ENCODE data around the gene TLE4. TPM values are rescaled to one million over a fixed set of nuclear protein-coding genes. Genes with fewer than 3 reads are reported as not detected.
A peak's percentile ranks its signal among the peaks of the same experiment; 100 is the strongest.

Gene TLE4
- total RNA-seq, 4 donors from 2014 or later: 30.5 to 66.2 (median 46.4) TPM

DNA sequence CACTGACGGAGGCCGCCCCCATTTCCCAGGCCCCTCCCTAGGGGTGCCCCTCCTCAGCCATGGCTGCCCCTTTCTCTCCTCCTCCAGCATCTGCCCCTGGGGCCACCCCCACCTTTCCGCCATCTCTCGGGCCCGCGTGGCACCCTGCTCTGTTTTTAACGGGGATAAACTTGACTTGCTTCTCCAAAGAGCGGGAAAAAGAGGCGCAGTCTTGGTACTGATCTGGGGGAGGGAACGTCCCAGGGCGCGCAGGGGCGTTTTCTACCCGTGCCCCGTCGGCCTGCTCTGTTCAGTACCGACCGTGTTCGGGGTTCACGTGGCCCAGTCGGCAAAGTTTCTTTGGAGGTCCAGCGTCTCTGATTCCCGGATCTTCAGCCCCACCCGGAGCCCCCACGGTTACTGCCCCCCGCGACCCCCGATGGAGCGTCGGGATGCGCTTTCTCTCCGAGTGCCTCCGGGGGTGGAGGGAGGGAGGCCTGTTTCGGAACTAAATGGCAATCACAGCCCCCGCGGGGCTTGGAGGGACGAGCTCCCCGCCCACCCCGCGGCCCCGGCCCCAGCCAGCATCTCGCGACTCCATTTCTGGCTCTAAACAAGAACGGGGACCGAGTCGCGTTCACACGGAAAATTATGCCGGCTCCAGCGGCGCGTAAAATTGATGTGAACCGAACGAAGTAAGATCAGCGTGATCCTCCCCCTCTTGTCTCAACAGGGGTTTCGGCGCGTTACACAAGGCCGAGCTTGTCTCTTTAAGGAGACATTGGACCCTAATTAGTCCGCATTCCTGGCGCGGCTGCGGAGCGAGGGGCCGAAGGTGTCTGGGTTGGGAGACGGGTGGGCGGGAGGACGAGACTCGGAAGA is 1.1 kb upstream of the TLE4 start:
- Histone ChIP-seq H3K4me3 (peak overlapping the region; percentile 58 to 62), H3K36me3 (no peaks in the 10 kb centered on the region), H3K27ac (peak overlapping the region; percentile 2 to 85 (median 79)), H3K9me3 (peaks cover 0 to 7% (median 0%) of the 10 kb centered on the region in 3 donors), H3K4me1 (peaks cover 0 to 31% (median 5%) of the 10 kb centered on the region in 3 donors), H3K27me3 (peaks cover 6% of the 10 kb centered on the region)
- TF ChIP-seq POLR2A (IDR thresholded peaks at IDR 0.05) (no peak), POLR2AphosphoS5 (IDR thresholded peaks at IDR 0.05) (no peak), EP300 (IDR thresholded peaks at IDR 0.05) (no peak)
- TF ChIP-seq, protein P1, sequence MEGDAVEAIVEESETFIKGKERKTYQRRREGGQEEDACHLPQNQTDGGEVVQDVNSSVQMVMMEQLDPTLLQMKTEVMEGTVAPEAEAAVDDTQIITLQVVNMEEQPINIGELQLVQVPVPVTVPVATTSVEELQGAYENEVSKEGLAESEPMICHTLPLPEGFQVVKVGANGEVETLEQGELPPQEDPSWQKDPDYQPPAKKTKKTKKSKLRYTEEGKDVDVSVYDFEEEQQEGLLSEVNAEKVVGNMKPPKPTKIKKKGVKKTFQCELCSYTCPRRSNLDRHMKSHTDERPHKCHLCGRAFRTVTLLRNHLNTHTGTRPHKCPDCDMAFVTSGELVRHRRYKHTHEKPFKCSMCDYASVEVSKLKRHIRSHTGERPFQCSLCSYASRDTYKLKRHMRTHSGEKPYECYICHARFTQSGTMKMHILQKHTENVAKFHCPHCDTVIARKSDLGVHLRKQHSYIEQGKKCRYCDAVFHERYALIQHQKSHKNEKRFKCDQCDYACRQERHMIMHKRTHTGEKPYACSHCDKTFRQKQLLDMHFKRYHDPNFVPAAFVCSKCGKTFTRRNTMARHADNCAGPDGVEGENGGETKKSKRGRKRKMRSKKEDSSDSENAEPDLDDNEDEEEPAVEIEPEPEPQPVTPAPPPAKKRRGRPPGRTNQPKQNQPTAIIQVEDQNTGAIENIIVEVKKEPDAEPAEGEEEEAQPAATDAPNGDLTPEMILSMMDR (IDR thresholded peaks at IDR 0.05): no peak
- WGBS, 2 donors (ENCODE audit: low coverage in 1 of 2): 0% methylated on average over 2 of the region's 69 CpGs
- ATAC-seq: no peak

DNA sequence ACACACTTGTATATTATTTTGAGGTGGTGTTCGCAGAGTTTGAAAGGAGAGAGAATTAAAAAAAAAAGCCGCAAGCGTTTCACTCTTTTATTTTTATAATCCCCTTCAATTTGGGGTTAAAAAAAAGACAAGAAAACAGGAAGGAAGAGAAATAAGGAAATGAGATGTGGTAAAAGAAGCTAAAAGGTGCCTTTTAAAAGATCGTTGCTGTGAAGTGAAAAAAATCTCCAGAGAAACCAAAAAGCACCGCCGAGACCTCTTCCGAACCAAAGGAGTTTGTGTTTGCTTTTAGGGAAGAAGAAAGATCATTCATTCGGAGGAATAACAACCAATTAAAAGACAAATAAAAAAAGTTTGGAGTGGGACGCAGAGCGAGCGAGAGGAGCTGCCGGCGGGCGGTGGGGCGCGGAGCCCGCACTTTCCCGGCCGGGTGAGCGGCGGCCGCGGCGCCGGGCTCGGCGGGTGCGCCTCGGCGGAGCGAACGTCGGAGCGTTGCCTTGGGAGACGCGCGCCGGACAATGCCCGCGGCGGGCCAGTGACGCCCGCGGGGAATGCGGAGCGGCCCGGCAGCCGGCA is 355 bp downstream of the TLE4 start:
- peak overlapping the region; percentile 94 to 95 for H3K4me3 ChIP-seq
- peaks cover 0 to 7% (median 0%) of the 10 kb centered on the region in 3 donors for H3K9me3 ChIP-seq
- 0 to 1% methylated on average over 4 to 22 of the region's 48 CpGs for WGBS, 2 donors (ENCODE audit: low coverage in 1 of 2)
- TF ChIP-seq, protein P1 (IDR thresholded peaks at IDR 0.05): peak in 1 of 4 experiments; percentile 10
- no peak for TF ChIP-seq POLR2AphosphoS5 (IDR thresholded peaks at IDR 0.05)
- TF ChIP-seq EP300 (IDR thresholded peaks at IDR 0.05): no peak
- peak in 1 of 2 donors; percentile 49 for TF ChIP-seq POLR2A (IDR thresholded peaks at IDR 0.05)
- peak; percentile 19 for ATAC-seq
- H3K4me1 ChIP-seq: peaks cover 0 to 45% (median 5%) of the 10 kb centered on the region in 3 donors
- H3K27ac ChIP-seq: peak overlapping the region; percentile 86 to 98 (median 94)
- no peaks in the 10 kb centered on the region for H3K36me3 ChIP-seq
- no peaks in the 10 kb centered on the region for H3K27me3 ChIP-seq

DNA sequence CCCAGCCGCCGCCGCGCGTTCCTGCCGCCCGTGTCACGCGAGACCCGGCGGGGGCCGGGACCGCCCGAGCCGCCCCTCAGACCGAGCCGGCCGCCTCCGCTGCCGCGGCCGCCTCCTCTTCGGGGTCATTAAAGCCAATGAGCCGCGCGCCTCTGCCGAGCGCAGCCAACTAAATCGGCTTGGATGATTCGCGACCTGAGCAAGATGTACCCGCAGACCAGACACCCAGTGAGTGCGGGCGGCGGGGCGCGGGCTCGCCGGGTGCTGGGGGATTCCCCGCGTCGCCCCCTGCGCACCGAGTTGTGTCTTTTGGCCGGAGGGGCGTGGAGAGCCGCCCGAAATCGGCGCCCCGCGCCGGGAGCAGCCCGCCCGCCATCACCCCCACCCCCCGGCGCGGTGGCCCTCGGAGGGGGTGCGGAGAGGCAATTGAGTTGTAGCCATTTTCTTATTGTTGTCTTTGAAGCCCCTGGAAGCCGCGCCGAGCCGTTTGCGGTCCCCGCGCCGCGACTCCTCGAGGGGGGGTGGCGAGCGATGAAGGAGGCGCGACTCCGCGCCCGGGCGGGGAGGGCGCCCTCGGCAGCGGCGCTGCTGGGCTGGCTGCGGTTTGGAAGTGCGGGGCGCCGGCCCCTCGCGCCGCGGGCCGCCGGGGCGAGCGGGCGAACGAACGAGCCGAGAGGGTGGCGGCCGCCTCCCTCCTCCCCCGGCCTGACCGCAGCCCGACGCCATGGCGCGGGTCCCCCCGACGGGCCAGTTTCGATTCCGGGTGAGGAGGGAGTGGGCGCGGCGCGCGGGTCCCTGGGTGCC is 1.0 kb downstream of the TLE4 start:
- H3K27ac ChIP-seq: peak overlapping the region; percentile 86 to 98 (median 94)
- ATAC-seq: no peak
- 0% methylated on average over 3 of the region's 115 CpGs; no CpG with 5 or more reads in 1 of the 2 donors for WGBS, 2 donors (ENCODE audit: low coverage in 1 of 2)

DNA sequence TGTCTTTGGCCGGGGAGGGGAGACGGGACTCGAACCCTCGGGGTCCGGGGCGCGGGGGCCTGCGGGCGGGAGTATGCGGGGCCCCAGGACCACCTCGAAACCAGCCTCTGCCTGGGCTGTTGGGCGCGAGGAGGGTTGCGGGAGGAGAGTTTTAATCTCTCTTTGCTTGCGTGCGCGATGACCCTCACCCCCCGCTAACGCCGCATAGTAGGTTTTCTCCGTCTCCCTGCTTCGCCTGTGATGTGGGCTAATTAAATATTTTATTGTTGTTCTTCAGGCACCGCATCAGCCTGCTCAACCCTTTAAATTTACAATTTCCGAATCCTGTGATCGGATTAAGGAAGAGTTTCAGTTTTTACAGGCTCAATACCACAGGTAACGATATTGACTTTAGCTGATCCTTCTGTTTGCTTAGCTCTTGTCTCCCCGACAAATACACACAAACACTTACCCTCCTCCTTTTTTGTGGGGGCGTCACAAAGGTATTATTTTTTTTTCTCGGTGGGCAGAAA is 1.7 kb downstream of the TLE4 start:
- Histone ChIP-seq H3K4me1 (peaks cover 0 to 58% (median 5%) of the 10 kb centered on the region in 3 donors), H3K27ac (peak overlapping the region; percentile 86 to 98 (median 94)), H3K27me3 (no peaks in the 10 kb centered on the region), H3K36me3 (no peaks in the 10 kb centered on the region), H3K4me3 (peak overlapping the region; percentile 94 to 95), H3K9me3 (no peaks in the 10 kb centered on the region)
- TF ChIP-seq EP300 (IDR thresholded peaks at IDR 0.05): no peak
- TF ChIP-seq, protein P1 (IDR thresholded peaks at IDR 0.05): no peak
- no peak for TF ChIP-seq POLR2A (IDR thresholded peaks at IDR 0.05)
- TF ChIP-seq POLR2AphosphoS5 (IDR thresholded peaks at IDR 0.05): no peak
- WGBS, 2 donors (ENCODE audit: low coverage in 1 of 2): 0 to 4% methylated on average over 1 to 16 of the region's 29 CpGs
- no peak for ATAC-seq

More for the DNA sequence above, 1.0 kb downstream of the TLE4 start:
- TF ChIP-seq, protein P1 (IDR thresholded peaks at IDR 0.05): peak in 1 of 4 experiments; percentile 35
- no peak for TF ChIP-seq POLR2A (IDR thresholded peaks at IDR 0.05)
- peaks cover 0 to 2% (median 0%) of the 10 kb centered on the region in 3 donors for H3K9me3 ChIP-seq
- H3K27me3 ChIP-seq: no peaks in the 10 kb centered on the region
- peak overlapping the region; percentile 94 to 95 for H3K4me3 ChIP-seq
- no peaks in the 10 kb centered on the region for H3K36me3 ChIP-seq
- peaks cover 0 to 51% (median 5%) of the 10 kb centered on the region in 3 donors for H3K4me1 ChIP-seq
